ENCODE results near the gene SBK2.

DNA sequence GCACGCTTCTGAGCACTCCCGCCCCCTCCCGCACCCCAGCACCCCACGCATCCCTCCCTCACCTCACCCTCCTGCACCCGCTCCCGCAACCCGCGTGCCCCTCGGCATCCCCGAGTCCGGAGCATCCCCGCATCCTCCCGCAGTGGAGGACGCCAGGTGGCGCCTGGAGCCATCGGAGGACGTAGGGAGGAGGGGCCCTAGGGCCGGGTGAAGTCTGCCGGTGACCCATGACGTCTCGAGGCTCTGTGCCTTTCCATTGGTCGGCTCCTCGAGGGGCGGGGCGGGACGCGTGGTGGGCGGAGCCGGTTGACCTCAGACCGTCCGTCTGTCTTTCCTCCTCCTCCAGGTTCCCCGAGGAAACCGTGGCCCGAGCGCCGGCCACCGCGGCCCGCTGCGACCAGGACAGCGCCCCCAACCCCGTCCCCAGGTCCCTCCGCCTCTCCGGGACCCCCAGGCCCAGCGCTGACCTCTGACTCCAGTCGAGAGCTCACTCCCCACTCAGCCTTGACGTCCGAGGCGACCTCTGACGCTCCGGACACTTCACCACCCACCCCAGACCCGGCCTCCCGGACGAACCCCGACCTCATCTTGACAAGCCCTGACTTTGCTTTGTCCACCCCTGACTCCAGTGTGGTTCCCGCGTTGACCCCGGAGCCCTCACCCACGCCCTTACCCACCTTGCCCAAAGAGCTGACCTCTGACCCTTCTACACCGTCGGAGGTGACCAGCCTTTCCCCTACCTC lies 19.9 kb downstream of the SBK2 start:
- TF ChIP-seq, protein P1, sequence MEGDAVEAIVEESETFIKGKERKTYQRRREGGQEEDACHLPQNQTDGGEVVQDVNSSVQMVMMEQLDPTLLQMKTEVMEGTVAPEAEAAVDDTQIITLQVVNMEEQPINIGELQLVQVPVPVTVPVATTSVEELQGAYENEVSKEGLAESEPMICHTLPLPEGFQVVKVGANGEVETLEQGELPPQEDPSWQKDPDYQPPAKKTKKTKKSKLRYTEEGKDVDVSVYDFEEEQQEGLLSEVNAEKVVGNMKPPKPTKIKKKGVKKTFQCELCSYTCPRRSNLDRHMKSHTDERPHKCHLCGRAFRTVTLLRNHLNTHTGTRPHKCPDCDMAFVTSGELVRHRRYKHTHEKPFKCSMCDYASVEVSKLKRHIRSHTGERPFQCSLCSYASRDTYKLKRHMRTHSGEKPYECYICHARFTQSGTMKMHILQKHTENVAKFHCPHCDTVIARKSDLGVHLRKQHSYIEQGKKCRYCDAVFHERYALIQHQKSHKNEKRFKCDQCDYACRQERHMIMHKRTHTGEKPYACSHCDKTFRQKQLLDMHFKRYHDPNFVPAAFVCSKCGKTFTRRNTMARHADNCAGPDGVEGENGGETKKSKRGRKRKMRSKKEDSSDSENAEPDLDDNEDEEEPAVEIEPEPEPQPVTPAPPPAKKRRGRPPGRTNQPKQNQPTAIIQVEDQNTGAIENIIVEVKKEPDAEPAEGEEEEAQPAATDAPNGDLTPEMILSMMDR (IDR thresholded peaks at IDR 0.05) = peak; percentile 83
- no peak for TF ChIP-seq POLR2AphosphoS5 (IDR thresholded peaks at IDR 0.05; ENCODE audit: low read depth, low read length)
- TF ChIP-seq YY1 (IDR thresholded peaks at IDR 0.05; ENCODE audit: low read depth) = no peak
- TF ChIP-seq GABPA (IDR thresholded peaks at IDR 0.05; ENCODE audit: low read depth) = no peak
- TF ChIP-seq SMC3 (IDR thresholded peaks at IDR 0.05; ENCODE audit: low read depth, low read length) = peak; percentile 100
- no peak for TF ChIP-seq EP300 (IDR thresholded peaks at IDR 0.05; ENCODE audit: borderline replicate concordance in 1 of 2, low read depth in 1 of 2, low read length in 1 of 2)
- no peak; the same call in 1 of the 2 replicates for TF ChIP-seq TAF1 (IDR thresholded peaks at IDR 0.05; ENCODE audit: borderline replicate concordance, low read depth, low read length)
- TF ChIP-seq REST (IDR thresholded peaks at IDR 0.05; ENCODE audit: low read depth, low read length) = no peak
- TF ChIP-seq USF2 (IDR thresholded peaks at IDR 0.05; ENCODE audit: borderline replicate concordance, low read depth, low read length) = no peak
- TF ChIP-seq NFIC (IDR thresholded peaks at IDR 0.05; ENCODE audit: borderline replicate concordance) = no peak
- TF ChIP-seq ELF1 (IDR thresholded peaks at IDR 0.05) = no peak
- TF ChIP-seq EZH2phosphoT487 (IDR thresholded peaks at IDR 0.05; ENCODE audit: borderline replicate concordance, low read depth) = no peak
- TF ChIP-seq, protein P2, sequence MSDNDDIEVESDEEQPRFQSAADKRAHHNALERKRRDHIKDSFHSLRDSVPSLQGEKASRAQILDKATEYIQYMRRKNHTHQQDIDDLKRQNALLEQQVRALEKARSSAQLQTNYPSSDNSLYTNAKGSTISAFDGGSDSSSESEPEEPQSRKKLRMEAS (IDR thresholded peaks at IDR 0.05; ENCODE audit: low read depth) = 0 out of 2 replicates have a peak, but pooled peaks have one; percentile 46
